Gastroesophageal sphincter (tissue), 4 donors: ENCODE results near the gene HECW1. TPM values are rescaled to one million over a fixed set of nuclear protein-coding genes. Genes with fewer than 3 reads are reported as not detected.

ENCODE experiments used
- ATAC-seq: fragments of 150-250 bp; one replicate; pipeline ENCODE4 v1.9.1; 2016; ENCODE audit warnings: mild to moderate bottlenecking, moderate library complexity
- H3K27ac ChIP-seq, 4 donors: fragments of 200-600 bp; sonication (generic) in 3 of 4; 1 replicate in 3 of 4; 2 replicates in 1 of 4; pipeline ENCODE4 v1.5.1; 2016 to 2019
- H3K27me3 ChIP-seq: fragments of 200-600 bp; sonication (generic); one replicate; pipeline ENCODE4 v1.5.1; 2019
- H3K36me3 ChIP-seq, 2 donors: fragments of 200-600 bp; sonication (generic); one replicate each; pipeline ENCODE4 v1.5.1; 2019; ENCODE audit warnings: control low read depth in 1 of 2
- H3K4me1 ChIP-seq, 3 donors: fragments of 200-600 bp; sonication (generic); 1 replicate in 2 of 3; 2 replicates in 1 of 3; pipeline ENCODE4 v1.5.1; 2016 to 2019; ENCODE audit warnings: control low read depth in 2 of 3
- H3K4me3 ChIP-seq, 2 donors: fragments of 200-600 bp; sonication (generic); one replicate each; pipeline ENCODE4 v1.5.1; 2019; ENCODE audit warnings: mild to moderate bottlenecking in 1 of 2, moderate library complexity in 1 of 2
- H3K9me3 ChIP-seq, 3 donors: fragments of 200-600 bp; sonication (generic); one replicate each; pipeline ENCODE4 v1.5.1; 2017 to 2019; ENCODE audit warnings: control low read depth in 2 of 3
- EP300 ChIP-seq: sonication (generic); formaldehyde crosslinking; IDR thresholded peaks from one replicate; pipeline ENCODE4 v1.6.1; 2017; ENCODE audit warnings: antibody characterized with exemption, mild to moderate bottlenecking
- POLR2A ChIP-seq, 2 donors: fragments of 450-650 bp; IDR thresholded peaks; one replicate each; pipeline ENCODE4 v1.6.1; 2017; ENCODE audit warnings: antibody characterized with exemption in 2 of 2, mild to moderate bottlenecking in 2 of 2, moderate library complexity in 1 of 2
- POLR2AphosphoS5 ChIP-seq: sonication (generic); formaldehyde crosslinking; IDR thresholded peaks from one replicate; pipeline ENCODE4 v1.6.1; 2017; ENCODE audit warnings: antibody characterized with exemption
- WGBS, 2 donors: methylation state at CpG; one replicate each; pipeline ENCODE4 v1.1.5; 2018; ENCODE audit warnings: low coverage in 1 of 2; 5-methylcytosine and 5-hydroxymethylcytosine counted together
- total RNA-seq, 4 donors: library from RNA; depleted of rRNA; stranded (reverse); fragments of >200 nt; gene quantifications; one replicate each; pipeline ENCODE4 v1.1.0, GENCODE V29; 2016
- TF ChIP-seq, protein P1 (sequence below), 4 experiments: fragments of 200-600 bp in 2 of 4; fragments of 450-650 bp in 2 of 4; sonication (generic) in 1 of 4; IDR thresholded peaks; one replicate each; pipeline ENCODE4 v1.5.1; 2017 to 2019; ENCODE audit warnings: antibody characterized with exemption in 4 of 4, mild to moderate bottlenecking in 2 of 4, moderate library complexity in 2 of 4

The HECW1 gene
- total RNA-seq, 4 donors from 2014 or later, result 0.04 to 0.31 (median 0.13) TPM; not detected in 1

DNA sequence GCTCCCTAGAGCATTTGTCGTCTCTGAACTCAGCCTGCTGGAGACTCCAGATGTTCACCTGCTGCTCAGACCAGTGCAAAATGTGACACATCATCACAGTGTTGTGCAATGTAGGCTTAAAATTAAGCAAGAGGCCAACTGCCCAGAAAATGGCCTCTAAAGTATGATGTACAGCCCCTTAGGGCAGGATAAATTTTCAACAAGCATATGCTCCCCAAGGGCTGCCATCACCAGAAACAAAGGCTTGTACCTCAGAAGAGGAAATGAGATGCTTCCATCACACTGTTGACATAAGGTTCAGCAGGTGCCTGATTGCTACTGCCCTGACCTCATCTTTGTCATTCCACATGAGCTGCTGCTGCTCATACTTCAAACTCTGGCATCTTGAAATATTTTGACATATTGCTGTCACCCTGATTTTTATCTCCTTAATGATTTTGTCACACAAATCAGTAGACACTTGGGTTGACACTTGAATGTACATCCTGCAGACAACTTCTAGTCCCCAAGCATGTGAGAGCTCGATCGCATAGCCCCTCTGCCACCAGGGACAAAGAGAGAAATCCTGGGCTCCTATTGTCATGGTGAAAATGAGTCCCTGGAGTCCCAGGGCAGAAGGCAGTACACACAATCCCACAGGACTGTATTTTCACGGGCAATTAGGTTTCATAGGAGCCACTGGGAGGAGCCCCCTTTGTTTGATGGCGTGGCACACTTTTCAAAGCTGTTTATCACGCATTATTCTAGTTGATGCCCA is 250.8 kb downstream of the HECW1 start:
- H3K27me3 ChIP-seq, result no peaks in the 10 kb centered on the region
- H3K9me3 ChIP-seq, result no peaks in the 10 kb centered on the region
- WGBS, 2 donors, result 39 to 82% methylated on average over 4 of the region's 6 CpGs
- peak; percentile 80 for ATAC-seq
- H3K36me3 ChIP-seq, result no peaks in the 10 kb centered on the region
- no peak overlapping the region for H3K4me3 ChIP-seq
- no peaks in the 10 kb centered on the region for H3K4me1 ChIP-seq
- TF ChIP-seq, protein P1, sequence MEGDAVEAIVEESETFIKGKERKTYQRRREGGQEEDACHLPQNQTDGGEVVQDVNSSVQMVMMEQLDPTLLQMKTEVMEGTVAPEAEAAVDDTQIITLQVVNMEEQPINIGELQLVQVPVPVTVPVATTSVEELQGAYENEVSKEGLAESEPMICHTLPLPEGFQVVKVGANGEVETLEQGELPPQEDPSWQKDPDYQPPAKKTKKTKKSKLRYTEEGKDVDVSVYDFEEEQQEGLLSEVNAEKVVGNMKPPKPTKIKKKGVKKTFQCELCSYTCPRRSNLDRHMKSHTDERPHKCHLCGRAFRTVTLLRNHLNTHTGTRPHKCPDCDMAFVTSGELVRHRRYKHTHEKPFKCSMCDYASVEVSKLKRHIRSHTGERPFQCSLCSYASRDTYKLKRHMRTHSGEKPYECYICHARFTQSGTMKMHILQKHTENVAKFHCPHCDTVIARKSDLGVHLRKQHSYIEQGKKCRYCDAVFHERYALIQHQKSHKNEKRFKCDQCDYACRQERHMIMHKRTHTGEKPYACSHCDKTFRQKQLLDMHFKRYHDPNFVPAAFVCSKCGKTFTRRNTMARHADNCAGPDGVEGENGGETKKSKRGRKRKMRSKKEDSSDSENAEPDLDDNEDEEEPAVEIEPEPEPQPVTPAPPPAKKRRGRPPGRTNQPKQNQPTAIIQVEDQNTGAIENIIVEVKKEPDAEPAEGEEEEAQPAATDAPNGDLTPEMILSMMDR (IDR thresholded peaks at IDR 0.05), result no peak
- TF ChIP-seq POLR2AphosphoS5, result peak; percentile 42
- no peak overlapping the region for H3K27ac ChIP-seq

DNA sequence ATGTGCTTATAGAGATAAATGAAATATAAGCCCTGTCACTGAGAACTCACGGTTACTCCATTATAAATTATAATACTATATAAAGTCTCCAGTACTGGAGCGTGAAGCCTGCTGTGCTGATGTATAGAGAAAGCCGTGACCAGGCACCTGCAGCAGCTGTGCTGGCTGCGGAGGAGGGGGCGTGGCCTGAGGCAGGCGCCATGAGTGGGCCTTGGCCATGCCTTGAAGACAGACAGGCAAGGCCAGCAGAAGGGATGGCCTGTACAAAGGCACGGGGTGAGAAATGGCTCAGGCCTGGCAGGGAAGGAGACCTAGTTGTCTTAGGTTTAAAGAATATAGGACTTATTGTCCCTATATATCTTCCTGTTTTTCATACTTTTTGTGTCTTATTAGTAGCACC is 251.9 kb downstream of the HECW1 start:
- Histone ChIP-seq H3K9me3 (no peaks in the 10 kb centered on the region), H3K4me1 (no peaks in the 10 kb centered on the region), H3K36me3 (no peaks in the 10 kb centered on the region), H3K27me3 (no peaks in the 10 kb centered on the region), H3K27ac (no peak overlapping the region), H3K4me3 (no peak overlapping the region)
- TF ChIP-seq EP300 (no peak), POLR2A (IDR thresholded peaks at IDR 0.05) (no peak), POLR2AphosphoS5 (no peak)
- TF ChIP-seq, protein P1 (IDR thresholded peaks at IDR 0.05), result no peak
- 86 to 94% methylated on average over 1 to 4 of the region's 7 CpGs for WGBS, 2 donors
- ATAC-seq, result no peak

DNA sequence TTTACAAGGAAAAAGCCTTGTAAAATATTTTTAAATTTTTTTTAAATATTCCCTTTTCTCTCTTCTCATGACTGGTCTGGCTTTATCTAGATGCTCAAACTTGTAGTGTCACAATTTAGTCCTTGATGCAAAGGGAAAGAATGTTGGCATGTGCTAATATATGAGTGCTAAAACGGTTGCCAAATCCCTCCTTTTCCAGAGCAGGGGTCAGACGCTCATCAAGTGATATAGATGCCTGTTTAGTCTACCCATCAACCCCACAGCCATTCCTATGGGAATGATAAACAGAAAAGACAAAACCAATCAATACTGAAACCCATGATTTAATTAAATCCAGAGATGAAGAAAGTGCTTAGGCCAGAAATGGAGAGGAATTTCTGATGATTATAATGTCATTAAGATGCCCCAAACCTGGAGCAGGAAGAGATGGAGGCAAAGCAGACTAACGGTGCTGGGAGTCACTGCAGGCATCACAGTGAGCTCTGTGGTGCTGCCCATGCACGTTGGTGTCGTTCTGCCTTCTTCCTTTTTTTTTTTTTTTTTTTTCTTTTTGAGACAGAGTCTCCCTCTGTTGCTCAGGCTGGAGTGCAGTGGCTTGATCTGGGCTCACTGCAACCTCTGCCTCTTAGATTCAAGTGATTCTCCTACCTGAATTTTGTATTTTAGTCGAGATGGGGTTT is 260.4 kb downstream of the HECW1 start:
- 12 to 16% methylated on average over 5 to 6 of the region's 6 CpGs for WGBS, 2 donors
- Histone ChIP-seq H3K4me3 (no peak overlapping the region), H3K27me3 (no peaks in the 10 kb centered on the region), H3K4me1 (no peaks in the 10 kb centered on the region), H3K9me3 (no peaks in the 10 kb centered on the region), H3K36me3 (no peaks in the 10 kb centered on the region), H3K27ac (no peak overlapping the region)
- no peak for TF ChIP-seq POLR2AphosphoS5
- TF ChIP-seq EP300, result no peak
- TF ChIP-seq POLR2A (IDR thresholded peaks at IDR 0.05), result no peak
- TF ChIP-seq, protein P1 (IDR thresholded peaks at IDR 0.05), result no peak
- ATAC-seq, result no peak

DNA sequence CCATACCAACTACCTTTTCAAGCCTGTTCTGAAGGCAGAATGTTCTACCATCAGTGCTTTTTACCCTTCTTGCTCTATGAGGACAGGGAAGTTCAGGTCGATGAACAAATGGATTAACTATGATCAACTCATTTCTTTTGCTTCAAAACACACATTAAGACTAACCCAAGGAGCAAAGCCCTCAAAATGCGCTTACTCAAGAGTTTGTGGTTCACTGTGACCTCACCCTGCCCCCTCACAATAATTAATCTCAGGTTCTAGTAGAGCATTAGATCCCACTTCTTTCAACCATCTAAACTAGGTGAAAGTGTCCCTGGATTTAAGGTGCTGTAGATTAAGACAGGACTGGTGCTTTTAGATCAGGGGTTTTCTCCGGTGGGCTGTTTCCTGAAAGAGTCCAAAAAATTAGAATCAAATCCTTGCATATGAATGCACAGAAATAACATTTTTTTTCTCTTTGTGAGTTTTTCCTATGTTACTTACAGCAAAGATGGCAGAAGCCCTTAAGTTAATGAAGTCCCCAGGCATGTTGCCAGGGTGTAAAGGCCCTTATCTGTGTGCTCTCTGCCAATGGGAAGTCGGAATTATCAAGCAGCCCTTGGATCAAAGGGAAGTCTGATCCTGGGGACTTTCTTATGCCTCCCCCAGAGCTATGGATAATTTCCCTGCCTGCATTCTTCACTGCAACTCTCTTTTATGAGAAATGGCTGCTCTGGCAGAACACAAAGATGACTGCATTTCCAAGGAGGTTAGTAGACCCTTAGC is 264.9 kb downstream of the HECW1 start:
- Histone ChIP-seq H3K4me1 (no peaks in the 10 kb centered on the region), H3K27me3 (no peaks in the 10 kb centered on the region), H3K9me3 (peaks cover 0 to 11% (median 0%) of the 10 kb centered on the region in 3 donors), H3K36me3 (no peaks in the 10 kb centered on the region), H3K4me3 (no peak overlapping the region), H3K27ac (no peak overlapping the region)
- WGBS, 2 donors, result 66 to 70% methylated on average over 4 of the region's 4 CpGs
- no peak for ATAC-seq
- TF ChIP-seq EP300, result no peak
- TF ChIP-seq POLR2AphosphoS5, result no peak
- TF ChIP-seq, protein P1 (IDR thresholded peaks at IDR 0.05), result no peak
- TF ChIP-seq POLR2A (IDR thresholded peaks at IDR 0.05), result no peak
